ENCODE results near the gene SNORC. TPM values are rescaled to one million over a fixed set of nuclear protein-coding genes. Genes with fewer than 3 reads are reported as not detected.

The SNORC gene
- polyA plus RNA-seq (2012; rRNA removed) = 1.2 and 1.3 TPM in 2 replicates
- 0.51 and 0.81 TPM in 2 replicates for polyA plus RNA-seq (2012; cell fraction: cytosol; rRNA removed)
- 7.3 and 11.7 TPM in 2 replicates for polyA plus RNA-seq (2012; cell fraction: nucleus; rRNA removed)

GRCh38 chr2:232870018-232870765 lies at the start of gene SNORC:
Gene SNORC, plus strand, starts transcription at chr2:232870264. Its CDS starts 78 bp downstream, at chr2:232870342.
- DNase-seq = peak; percentile 10
- Histone ChIP-seq H3K4me1 (ENCODE audit: control insufficient read depth in 1 of 2, insufficient read depth in 2 of 2, low read depth in 1 of 2, low read length in 1 of 2) (peaks cover 0 to 5% of the 10 kb centered on the region in 2 experiments; a peak in 1 of 4 replicates), H3K36me3 (replicated peaks in 1 of 2; ENCODE audit: control insufficient read depth in 1 of 2, insufficient read depth in 2 of 2, low read length in 1 of 2) (peaks cover 0 to 4% of the 10 kb centered on the region in 2 experiments), H3K27me3 (ENCODE audit: insufficient read depth) (no peaks in the 10 kb centered on the region), H3F3A (replicated peaks; ENCODE audit: insufficient read depth) (no peaks in the 10 kb centered on the region), H3K4me3 (ENCODE audit: low read depth in 2 of 2, low read length in 1 of 2) (no peak within 1 kb of the TSS), H3K4me2 (no peak within 1 kb of the TSS), H2AFZ (ENCODE audit: low read depth) (no peak within 1 kb of the TSS), H3K27ac (ENCODE audit: low read depth in 2 of 2, low read length in 1 of 2) (no peak within 1 kb of the TSS), H4K20me1 (ENCODE audit: insufficient read depth) (no peaks in the 10 kb centered on the region), H3K9ac (no peak within 1 kb of the TSS), H3K9me2 (no peaks in the 10 kb centered on the region), H3K79me2 (ENCODE audit: insufficient read depth) (no peaks in the 10 kb centered on the region), H3K9me3 (no peaks in the 10 kb centered on the region)
- WGBS (ENCODE audit: low lambda C conversion rate) = 88% methylated on average over 13 of the region's 21 CpGs
- CTCF ChIA-PET = interaction anchor here (1.1 kb wide), 1 partner anchor 184 kb away, joined by 3 read pairs; no protein-coding TSS in a partner anchor
- POLR2A ChIA-PET = no interaction called here
- TF ChIP-seq USF2 (IDR thresholded peaks at IDR 0.05; ENCODE audit: borderline replicate concordance, low read depth, low read length) (no peak), MEF2A (IDR thresholded peaks at IDR 0.05; ENCODE audit: borderline replicate concordance, low read depth) (no peak), FOXJ3 (CRISPR knock-in tag; IDR thresholded peaks at IDR 0.05) (no peak), TAF1 (IDR thresholded peaks at IDR 0.05; ENCODE audit: borderline replicate concordance, low read depth, low read length) (no peak), FOSL2 (IDR thresholded peaks at IDR 0.05; ENCODE audit: borderline replicate concordance, low read depth) (no peak), SIN3A (IDR thresholded peaks at IDR 0.05; ENCODE audit: borderline replicate concordance, low read depth, low read length) (no peak), RAD21 (IDR thresholded peaks at IDR 0.05; ENCODE audit: low read length) (no peak), NRF1 (IDR thresholded peaks at IDR 0.05; ENCODE audit: low read depth, low read length) (no peak), TCF12 (IDR thresholded peaks at IDR 0.05) (no peak)
- TF ChIP-seq, protein P1, sequence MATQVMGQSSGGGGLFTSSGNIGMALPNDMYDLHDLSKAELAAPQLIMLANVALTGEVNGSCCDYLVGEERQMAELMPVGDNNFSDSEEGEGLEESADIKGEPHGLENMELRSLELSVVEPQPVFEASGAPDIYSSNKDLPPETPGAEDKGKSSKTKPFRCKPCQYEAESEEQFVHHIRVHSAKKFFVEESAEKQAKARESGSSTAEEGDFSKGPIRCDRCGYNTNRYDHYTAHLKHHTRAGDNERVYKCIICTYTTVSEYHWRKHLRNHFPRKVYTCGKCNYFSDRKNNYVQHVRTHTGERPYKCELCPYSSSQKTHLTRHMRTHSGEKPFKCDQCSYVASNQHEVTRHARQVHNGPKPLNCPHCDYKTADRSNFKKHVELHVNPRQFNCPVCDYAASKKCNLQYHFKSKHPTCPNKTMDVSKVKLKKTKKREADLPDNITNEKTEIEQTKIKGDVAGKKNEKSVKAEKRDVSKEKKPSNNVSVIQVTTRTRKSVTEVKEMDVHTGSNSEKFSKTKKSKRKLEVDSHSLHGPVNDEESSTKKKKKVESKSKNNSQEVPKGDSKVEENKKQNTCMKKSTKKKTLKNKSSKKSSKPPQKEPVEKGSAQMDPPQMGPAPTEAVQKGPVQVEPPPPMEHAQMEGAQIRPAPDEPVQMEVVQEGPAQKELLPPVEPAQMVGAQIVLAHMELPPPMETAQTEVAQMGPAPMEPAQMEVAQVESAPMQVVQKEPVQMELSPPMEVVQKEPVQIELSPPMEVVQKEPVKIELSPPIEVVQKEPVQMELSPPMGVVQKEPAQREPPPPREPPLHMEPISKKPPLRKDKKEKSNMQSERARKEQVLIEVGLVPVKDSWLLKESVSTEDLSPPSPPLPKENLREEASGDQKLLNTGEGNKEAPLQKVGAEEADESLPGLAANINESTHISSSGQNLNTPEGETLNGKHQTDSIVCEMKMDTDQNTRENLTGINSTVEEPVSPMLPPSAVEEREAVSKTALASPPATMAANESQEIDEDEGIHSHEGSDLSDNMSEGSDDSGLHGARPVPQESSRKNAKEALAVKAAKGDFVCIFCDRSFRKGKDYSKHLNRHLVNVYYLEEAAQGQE (IDR thresholded peaks at IDR 0.05; ENCODE audit: low read depth, low read length) = no peak

DNA sequence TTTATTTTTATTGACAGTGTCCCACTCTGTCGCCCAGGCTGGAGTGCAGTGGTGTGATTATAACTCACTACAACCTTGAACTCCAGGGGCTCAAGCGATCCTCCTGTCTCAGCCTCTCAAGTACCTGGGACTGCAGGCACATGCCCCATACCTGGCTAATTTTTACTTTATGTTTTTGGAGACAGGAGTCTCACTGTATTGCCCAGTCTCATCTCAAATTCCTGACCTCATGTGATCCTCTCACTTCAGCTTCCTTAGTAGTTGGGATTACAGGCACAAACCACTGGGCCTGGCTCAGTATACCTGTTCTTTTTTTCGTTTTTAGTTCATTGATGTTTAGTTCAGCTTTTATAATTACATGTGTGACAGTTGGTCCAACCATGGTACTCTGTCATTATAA lies 40.1 kb upstream of the SNORC start:
- H3K4me3 ChIP-seq (ENCODE audit: low read depth in 2 of 2, low read length in 1 of 2) = no peak overlapping the region
- peaks cover 0 to 3% of the 10 kb centered on the region in 2 experiments; a peak in 1 of 4 replicates for H3K4me1 ChIP-seq (ENCODE audit: control insufficient read depth in 1 of 2, insufficient read depth in 2 of 2, low read depth in 1 of 2, low read length in 1 of 2)
- no peak overlapping the region for H3K4me2 ChIP-seq
- 95% methylated on average over 3 of the region's 3 CpGs for WGBS (ENCODE audit: low lambda C conversion rate)
- H2AFZ ChIP-seq (ENCODE audit: low read depth) = no peak overlapping the region
- H3K9me3 ChIP-seq = no peaks in the 10 kb centered on the region
- no peaks in the 10 kb centered on the region for H3K27me3 ChIP-seq (ENCODE audit: insufficient read depth)
- no peak overlapping the region for H3K9ac ChIP-seq
- H3K27ac ChIP-seq (ENCODE audit: low read depth in 2 of 2, low read length in 1 of 2) = no peak overlapping the region
- no peaks in the 10 kb centered on the region for H3K9me2 ChIP-seq
- CTCF ChIA-PET = no interaction called here
- H4K20me1 ChIP-seq (ENCODE audit: insufficient read depth) = no peaks in the 10 kb centered on the region
- POLR2A ChIA-PET = no interaction called here
- H3K79me2 ChIP-seq (ENCODE audit: insufficient read depth) = no peaks in the 10 kb centered on the region
- DNase-seq = no peak
- no peaks in the 10 kb centered on the region for H3F3A ChIP-seq (replicated peaks; ENCODE audit: insufficient read depth)
- peaks cover 44 to 58% of the 10 kb centered on the region in 2 experiments for H3K36me3 ChIP-seq (replicated peaks in 1 of 2; ENCODE audit: control insufficient read depth in 1 of 2, insufficient read depth in 2 of 2, low read length in 1 of 2)
- no peak for TF ChIP-seq EZH2phosphoT487 (IDR thresholded peaks at IDR 0.05; ENCODE audit: borderline replicate concordance, low read depth)
- TF ChIP-seq TAF1 (IDR thresholded peaks at IDR 0.05; ENCODE audit: borderline replicate concordance, low read depth, low read length) = no peak
- no peak for TF ChIP-seq RCOR1 (IDR thresholded peaks at IDR 0.05; ENCODE audit: low read length)
- no peak for TF ChIP-seq EP300 (IDR thresholded peaks at IDR 0.05; ENCODE audit: borderline replicate concordance in 1 of 2, low read depth in 1 of 2, low read length in 1 of 2)
- TF ChIP-seq, protein P2, sequence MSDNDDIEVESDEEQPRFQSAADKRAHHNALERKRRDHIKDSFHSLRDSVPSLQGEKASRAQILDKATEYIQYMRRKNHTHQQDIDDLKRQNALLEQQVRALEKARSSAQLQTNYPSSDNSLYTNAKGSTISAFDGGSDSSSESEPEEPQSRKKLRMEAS (IDR thresholded peaks at IDR 0.05; ENCODE audit: low read depth) = no peak
- TF ChIP-seq JUND (IDR thresholded peaks at IDR 0.05) = no peak
- TF ChIP-seq RAD21 (IDR thresholded peaks at IDR 0.05; ENCODE audit: low read length) = no peak
- TF ChIP-seq TEAD4 (IDR thresholded peaks at IDR 0.05; ENCODE audit: borderline replicate concordance, insufficient read depth) = no peak
- no peak for TF ChIP-seq MEF2A (IDR thresholded peaks at IDR 0.05; ENCODE audit: borderline replicate concordance, low read depth)
- TF ChIP-seq SMC3 (IDR thresholded peaks at IDR 0.05; ENCODE audit: low read depth, low read length) = no peak
- TF ChIP-seq POLR2AphosphoS5 (IDR thresholded peaks at IDR 0.05; ENCODE audit: low read depth, low read length) = no peak
- TF ChIP-seq, protein P3, sequence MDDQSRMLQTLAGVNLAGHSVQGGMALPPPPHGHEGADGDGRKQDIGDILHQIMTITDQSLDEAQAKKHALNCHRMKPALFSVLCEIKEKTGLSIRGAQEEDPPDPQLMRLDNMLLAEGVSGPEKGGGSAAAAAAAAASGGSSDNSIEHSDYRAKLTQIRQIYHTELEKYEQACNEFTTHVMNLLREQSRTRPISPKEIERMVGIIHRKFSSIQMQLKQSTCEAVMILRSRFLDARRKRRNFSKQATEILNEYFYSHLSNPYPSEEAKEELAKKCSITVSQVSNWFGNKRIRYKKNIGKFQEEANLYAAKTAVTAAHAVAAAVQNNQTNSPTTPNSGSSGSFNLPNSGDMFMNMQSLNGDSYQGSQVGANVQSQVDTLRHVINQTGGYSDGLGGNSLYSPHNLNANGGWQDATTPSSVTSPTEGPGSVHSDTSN (IDR thresholded peaks at IDR 0.05) = no peak
- no peak for TF ChIP-seq GATA2 (CRISPR knock-in tag; IDR thresholded peaks at IDR 0.05)
- no peak for TF ChIP-seq MXI1 (IDR thresholded peaks at IDR 0.05; ENCODE audit: low read depth, low read length)
